Caco-2 (cell line): ENCODE measurements around the gene TAS1R3. TPM values are rescaled to one million over a fixed set of nuclear protein-coding genes. Genes with fewer than 3 reads are reported as not detected.

ENCODE experiments used
- BruUV-seq: library from RNA; stranded (reverse); fragments of 400-500 nt; replicated peaks from 2 replicates; lab custom pipeline; 2021; lab: Mats Ljungman, UMichigan
- CTCF ChIA-PET: fragments of 300-600 bp; sonication (Branson Sonifier 250); formaldehyde crosslinking; loops from one replicate; lab custom pipeline; 2022; ENCODE audit warnings: antibody characterized with exemption; lab: Charles Lee
- POLR2A ChIA-PET: fragments of 300-600 bp; sonication (Branson Sonifier 250); formaldehyde crosslinking; loops from one replicate; lab custom pipeline; 2022; ENCODE audit warnings: antibody characterized with exemption; lab: Charles Lee
- DNase-seq, 2 experiments: peaks; one replicate each; pipeline versions ENCODE4 v3.0.0 to v3.0.0-alpha.2; 2020 to 2022
- H3K27me3 ChIP-seq: replicated peaks from 2 replicates; pipeline ENCODE4 v1.6.0; 2011; ENCODE audit warnings: low read length; ENCODE audit not compliant: control insufficient read depth, insufficient read depth
- H3K36me3 ChIP-seq: 2 replicates; pipeline ENCODE4 v1.5.1; 2011; ENCODE audit warnings: low read length; ENCODE audit not compliant: control insufficient read depth, insufficient read depth
- H3K4me1 ChIP-seq: fragments of 250-450 bp; sonication (Bioruptor Pico); 2 replicates; pipeline ENCODE4 v1.5.1; 2020; ENCODE audit warnings: mild to moderate bottlenecking
- H3K4me3 ChIP-seq: 2 replicates; pipeline ENCODE4 v1.5.1; 2011; ENCODE audit warnings: low read depth, mild to moderate bottlenecking, control low read depth, low read length
- H3K9me3 ChIP-seq: fragments of 250-450 bp; sonication (Bioruptor Pico); 2 replicates; pipeline ENCODE4 v1.5.1; 2020; ENCODE audit warnings: mild to moderate bottlenecking, moderate library complexity
- H3K27ac Mint-ChIP-seq: one replicate; pipeline ENCODE4 v1.8.0; 2022; ENCODE audit warnings: mixed read lengths; ENCODE audit not compliant: unreplicated experiment
- H3K27me3 Mint-ChIP-seq: one replicate; pipeline ENCODE4 v1.8.0; 2022; ENCODE audit warnings: mixed read lengths; ENCODE audit not compliant: insufficient read depth, unreplicated experiment
- H3K36me3 Mint-ChIP-seq: one replicate; pipeline ENCODE4 v1.8.0; 2022; ENCODE audit warnings: mild to moderate bottlenecking, mixed read lengths; ENCODE audit not compliant: insufficient read depth, unreplicated experiment
- H3K4me1 Mint-ChIP-seq: one replicate; pipeline ENCODE4 v1.8.0; 2022; ENCODE audit warnings: low read depth, mixed read lengths; ENCODE audit not compliant: unreplicated experiment
- H3K4me3 Mint-ChIP-seq: one replicate; pipeline ENCODE4 v1.8.0; 2022; ENCODE audit warnings: mild to moderate bottlenecking, moderate library complexity, mixed read lengths; ENCODE audit not compliant: unreplicated experiment
- H3K9me3 Mint-ChIP-seq: one replicate; pipeline ENCODE4 v1.8.0; 2022; ENCODE audit warnings: mixed read lengths; ENCODE audit not compliant: unreplicated experiment
- intact Hi-C: fragments of 100-400 bp; cut with micrococcal nuclease; formaldehyde crosslinking; loops from one replicate; pipeline ENCODE4 v1.10.0; 2022; ENCODE audit not compliant: unreplicated experiment
- total RNA-seq: library from RNA; stranded (reverse); gene quantifications from 2 replicates; pipeline ENCODE4 v1.2.3, GENCODE V29; 2022
- TF ChIP-seq, protein P1 (sequence below), 2 experiments: fragments of 200-600 bp in 1 of 2; IDR thresholded peaks; 1 replicate in 1 of 2; 2 replicates in 1 of 2; pipeline versions ENCODE4 v1.5.1 to v1.8.0; 2011 to 2022; ENCODE audit warnings: antibody characterized with exemption in 1 of 2, control low read depth in 1 of 2, inconsistent platforms in 1 of 2, low read depth in 1 of 2, low read length in 1 of 2, mild to moderate bottlenecking in 1 of 2, moderate library complexity in 1 of 2; ENCODE audit not compliant: insufficient read depth in 1 of 2, severe bottlenecking in 1 of 2, unreplicated experiment in 1 of 2

TAS1R3 gene
- total RNA-seq, 1 experiment from 2014 or later = 0.29 TPM

DNA sequence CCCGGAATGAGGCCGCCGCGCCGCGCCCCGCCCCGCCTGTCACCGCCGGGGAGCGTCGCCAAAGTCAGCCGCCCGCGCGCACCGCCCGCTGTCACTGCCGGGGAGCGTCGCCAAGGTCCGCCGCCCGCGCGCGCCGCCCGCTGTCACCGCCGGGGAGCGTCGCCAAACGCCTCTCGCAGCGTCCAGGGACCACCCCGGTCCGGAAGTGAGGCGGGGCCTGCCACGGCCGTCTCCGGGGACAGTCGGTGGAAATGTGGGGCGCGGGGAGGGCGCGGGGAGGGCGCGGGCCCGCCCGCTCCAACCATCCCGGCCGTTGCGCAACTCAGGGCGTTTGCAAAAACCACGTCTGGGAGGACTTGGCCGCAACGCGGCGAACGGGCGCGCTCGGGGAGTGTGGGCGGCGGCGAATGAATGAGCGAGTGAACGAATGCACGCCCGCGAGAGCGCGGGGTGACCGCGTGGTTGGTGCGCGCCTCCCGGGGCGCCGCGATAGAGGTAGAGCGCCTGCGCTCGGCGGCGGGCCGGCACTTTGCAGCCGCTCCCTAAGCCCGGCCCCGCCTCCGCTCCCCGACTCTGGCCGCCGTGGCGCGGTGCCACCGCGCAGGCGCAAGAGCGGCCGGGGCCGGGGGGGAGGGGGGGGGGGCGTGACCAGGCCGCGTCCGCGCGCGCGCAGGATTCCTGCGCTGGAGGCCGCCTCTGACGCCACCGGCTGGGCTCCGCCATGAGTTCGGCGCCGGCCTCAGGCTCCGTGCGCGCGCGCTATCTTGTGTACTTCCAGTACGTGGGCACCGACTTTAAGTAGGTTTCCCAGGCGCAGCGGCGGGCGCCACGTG lies 22.9 kb upstream of the TAS1R3 start, which contains the start of the genes ACAP3 and PUSL1:
ACAP3 (minus strand) TSS at position 8 of the 833 bp plus-strand sequence. CDS start 115 bp downstream, outside the sequence.
PUSL1 (plus strand) TSS at position 675 of the 833 bp plus-strand sequence; CDS start at position 722, 47 bp downstream.
- TF ChIP-seq, protein P1, sequence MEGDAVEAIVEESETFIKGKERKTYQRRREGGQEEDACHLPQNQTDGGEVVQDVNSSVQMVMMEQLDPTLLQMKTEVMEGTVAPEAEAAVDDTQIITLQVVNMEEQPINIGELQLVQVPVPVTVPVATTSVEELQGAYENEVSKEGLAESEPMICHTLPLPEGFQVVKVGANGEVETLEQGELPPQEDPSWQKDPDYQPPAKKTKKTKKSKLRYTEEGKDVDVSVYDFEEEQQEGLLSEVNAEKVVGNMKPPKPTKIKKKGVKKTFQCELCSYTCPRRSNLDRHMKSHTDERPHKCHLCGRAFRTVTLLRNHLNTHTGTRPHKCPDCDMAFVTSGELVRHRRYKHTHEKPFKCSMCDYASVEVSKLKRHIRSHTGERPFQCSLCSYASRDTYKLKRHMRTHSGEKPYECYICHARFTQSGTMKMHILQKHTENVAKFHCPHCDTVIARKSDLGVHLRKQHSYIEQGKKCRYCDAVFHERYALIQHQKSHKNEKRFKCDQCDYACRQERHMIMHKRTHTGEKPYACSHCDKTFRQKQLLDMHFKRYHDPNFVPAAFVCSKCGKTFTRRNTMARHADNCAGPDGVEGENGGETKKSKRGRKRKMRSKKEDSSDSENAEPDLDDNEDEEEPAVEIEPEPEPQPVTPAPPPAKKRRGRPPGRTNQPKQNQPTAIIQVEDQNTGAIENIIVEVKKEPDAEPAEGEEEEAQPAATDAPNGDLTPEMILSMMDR (IDR thresholded peaks at IDR 0.05; ENCODE audit: insufficient read depth in 1 of 2, low read depth in 1 of 2, low read length in 1 of 2, severe bottlenecking in 1 of 2, unreplicated experiment in 1 of 2) = no peak
- POLR2A ChIA-PET = no interaction called here
- no peaks in the 10 kb centered on the region for H3K4me1 Mint-ChIP-seq
- intact Hi-C loops = no loop called here
- CTCF ChIA-PET = no interaction called here
- peaks cover 25% of the 10 kb centered on the region for H3K36me3 Mint-ChIP-seq
- no peaks in the 10 kb centered on the region for H3K9me3 ChIP-seq
- BruUV-seq = no TSS peak
- H3K27ac Mint-ChIP-seq = peak within 1 kb of the TSS; percentile 42
- no peaks in the 10 kb centered on the region for H3K27me3 Mint-ChIP-seq
- peak; percentile 86 to 89 for DNase-seq
- H3K4me1 ChIP-seq = peaks cover 36% of the 10 kb centered on the region
- no peaks in the 10 kb centered on the region for H3K36me3 ChIP-seq
- H3K4me3 Mint-ChIP-seq = peak within 1 kb of the TSS; percentile 81
- no peaks in the 10 kb centered on the region for H3K27me3 ChIP-seq
- no peaks in the 10 kb centered on the region for H3K9me3 Mint-ChIP-seq
- peak within 1 kb of the TSS; percentile 89 for H3K4me3 ChIP-seq

- Mint-ChIP-seq H3K27me3 (no peaks in the 10 kb centered on the region), H3K27ac (no peak overlapping the region), H3K36me3 (peaks cover 32% of the 10 kb centered on the region), H3K9me3 (no peaks in the 10 kb centered on the region), H3K4me1 (no peaks in the 10 kb centered on the region), H3K4me3 (peak overlapping the region; percentile 81)
- TF ChIP-seq, protein P1 (IDR thresholded peaks at IDR 0.05; ENCODE audit: insufficient read depth in 1 of 2, low read depth in 1 of 2, low read length in 1 of 2, severe bottlenecking in 1 of 2, unreplicated experiment in 1 of 2) = no peak
- peak in 1 of 2 experiments; percentile 44 for DNase-seq
- BruUV-seq = TSS peak; percentile 46
- CTCF ChIA-PET = no interaction called here
- Histone ChIP-seq H3K4me3 (peak overlapping the region; percentile 89), H3K36me3 (no peaks in the 10 kb centered on the region), H3K9me3 (no peaks in the 10 kb centered on the region), H3K4me1 (peaks cover 36% of the 10 kb centered on the region), H3K27me3 (no peaks in the 10 kb centered on the region)
- intact Hi-C loops = no loop called here
- POLR2A ChIA-PET = no interaction called here
Measured at GRCh38 chr1:1308756-1309250, 22.3 kb upstream of the TAS1R3 start.

DNA sequence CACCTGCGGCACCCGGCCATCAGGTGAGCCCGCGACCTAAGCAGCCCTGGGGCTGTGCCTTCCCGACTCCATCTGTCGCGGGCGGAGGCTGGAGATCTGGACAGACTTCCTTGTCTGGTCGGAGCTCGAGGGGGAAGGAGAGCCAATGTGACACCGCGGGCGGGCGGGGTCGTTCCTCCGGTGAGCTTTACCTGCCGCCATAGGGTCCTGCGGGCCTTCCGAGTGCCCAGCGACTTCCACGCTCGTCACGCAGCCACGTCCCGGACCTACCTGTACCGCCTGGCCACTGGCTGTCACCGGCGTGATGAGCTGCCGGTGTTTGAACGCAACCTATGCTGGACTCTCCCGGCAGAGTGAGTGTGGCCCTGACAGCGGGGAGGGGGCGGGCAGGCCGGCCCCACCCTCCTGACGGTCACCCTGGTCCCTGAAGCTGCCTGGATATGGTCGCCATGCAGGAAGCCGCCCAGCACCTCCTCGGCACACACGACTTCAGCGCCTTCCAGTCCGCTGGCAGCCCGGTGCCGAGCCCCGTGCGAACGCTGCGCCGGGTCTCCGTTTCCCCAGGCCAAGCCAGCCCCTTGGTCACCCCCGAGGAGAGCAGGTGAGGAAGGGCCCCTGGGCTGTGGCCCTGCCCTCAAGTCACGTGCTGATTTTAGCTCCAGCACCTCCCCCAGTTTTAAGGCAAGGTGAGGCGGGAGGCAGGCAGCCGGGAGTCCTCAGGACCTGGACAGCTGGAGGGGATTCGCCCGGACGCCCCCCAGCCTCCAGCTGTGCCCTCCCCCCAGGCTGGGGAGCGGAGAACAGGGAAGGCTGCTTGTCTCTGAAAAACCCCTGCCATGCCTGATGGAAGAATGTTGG lies 21.6 kb upstream of the TAS1R3 start:
- Mint-ChIP-seq H3K27me3 (no peaks in the 10 kb centered on the region), H3K4me1 (no peaks in the 10 kb centered on the region), H3K27ac (no peak overlapping the region), H3K4me3 (peak overlapping the region; percentile 81), H3K36me3 (peaks cover 38% of the 10 kb centered on the region), H3K9me3 (no peaks in the 10 kb centered on the region)
- CTCF ChIA-PET = interaction anchor here (0.5 kb wide), 1 partner anchor 35 kb away, joined by 3 read pairs; no protein-coding TSS in a partner anchor
- no TSS peak for BruUV-seq
- Histone ChIP-seq H3K9me3 (no peaks in the 10 kb centered on the region), H3K4me1 (peaks cover 33% of the 10 kb centered on the region), H3K27me3 (no peaks in the 10 kb centered on the region), H3K36me3 (no peaks in the 10 kb centered on the region), H3K4me3 (peak overlapping the region; percentile 89)
- POLR2A ChIA-PET = no interaction called here
- TF ChIP-seq, protein P1 (IDR thresholded peaks at IDR 0.05; ENCODE audit: insufficient read depth in 1 of 2, low read depth in 1 of 2, low read length in 1 of 2, severe bottlenecking in 1 of 2, unreplicated experiment in 1 of 2) = no peak
- DNase-seq = no peak
- intact Hi-C loops = no loop called here
